SK-N-SH (cell line): ENCODE results near the gene MFAP3L. TPM values are rescaled to one million over a fixed set of nuclear protein-coding genes. Genes with fewer than 3 reads are reported as not detected.
A peak's percentile ranks its signal among the peaks of the same experiment; 100 is the strongest.

Experiments used
- CTCF ChIA-PET: fragments of 300-600, 350-600 bp; formaldehyde crosslinking; extraction: SDS; loops from one replicate; lab custom pipeline; 2021; lab: Yijun Ruan, JAX
- POLR2A ChIA-PET: fragments of 350-600 bp; sonication (Branson Sonifier 250); formaldehyde crosslinking; extraction: SDS; loops from one replicate; lab custom pipeline; 2020; ENCODE audit warnings: antibody characterized with exemption, inconsistent platforms; lab: Yijun Ruan, JAX
- DNase-seq: peaks from one replicate; pipeline ENCODE4 v3.0.0; 2012
- H2AFZ ChIP-seq: fragments of 200-600 bp; sonication (generic); 2 replicates; pipeline ENCODE4 v1.8.1; 2016; ENCODE audit warnings: antibody characterized with exemption, mild to moderate bottlenecking, low read depth
- H3F3A ChIP-seq: fragments of 200-600 bp; sonication (generic); replicated peaks from 2 replicates; pipeline ENCODE3; 2016; ENCODE audit warnings: antibody characterized with exemption, mild to moderate bottlenecking; ENCODE audit not compliant: insufficient read depth
- H3K27ac ChIP-seq, 2 experiments: fragments of 200-500 bp in 1 of 2; fragments of 200-600 bp in 1 of 2; sonication (Bioruptor generic) in 1 of 2; sonication (generic), shearing (Covaris generic) in 1 of 2; 2 replicates each; pipeline versions ENCODE4 v1.5.1 to v1.6.1; 2014 to 2016; ENCODE audit warnings: low read depth in 2 of 2, inconsistent platforms in 1 of 2, low read length in 1 of 2, mild to moderate bottlenecking in 1 of 2, mixed read lengths in 1 of 2
- H3K27me3 ChIP-seq: fragments of 200-600 bp; sonication (generic), shearing (Covaris generic); 2 replicates; pipeline ENCODE4 v1.6.1; 2016; ENCODE audit warnings: mixed run types; ENCODE audit not compliant: insufficient read depth
- H3K36me3 ChIP-seq, 2 experiments: fragments of 200-500 bp in 1 of 2; fragments of 200-600 bp in 1 of 2; sonication (Bioruptor generic) in 1 of 2; sonication (generic) in 1 of 2; replicated peaks in 1 of 2; 2 replicates each; pipeline versions ENCODE3 to v1.5.1; 2014 to 2016; ENCODE audit warnings: low read length in 1 of 2, mild to moderate bottlenecking in 1 of 2; ENCODE audit not compliant: insufficient read depth in 2 of 2, control insufficient read depth in 1 of 2
- H3K4me1 ChIP-seq, 2 experiments: fragments of 200-500 bp in 1 of 2; fragments of 200-600 bp in 1 of 2; sonication (Bioruptor generic) in 1 of 2; sonication (generic), shearing (Covaris generic) in 1 of 2; 2 replicates each; pipeline versions ENCODE4 v1.5.1 to v1.6.1; 2014 to 2016; ENCODE audit warnings: low read depth in 1 of 2, low read length in 1 of 2, mixed run types in 1 of 2; ENCODE audit not compliant: insufficient read depth in 2 of 2, control insufficient read depth in 1 of 2
- H3K4me2 ChIP-seq: fragments of 200-600 bp; sonication (generic), shearing (Covaris generic); 2 replicates; pipeline ENCODE4 v1.6.1; 2017; ENCODE audit warnings: mixed run types
- H3K4me3 ChIP-seq, 2 experiments: fragments of 200-500 bp in 1 of 2; fragments of 200-600 bp in 1 of 2; sonication (Bioruptor generic) in 1 of 2; sonication (generic), shearing (Covaris generic) in 1 of 2; 2 replicates each; pipeline versions ENCODE4 v1.5.1 to v1.8.1; 2014 to 2016; ENCODE audit warnings: low read depth in 2 of 2, inconsistent platforms in 1 of 2, low read length in 1 of 2, mild to moderate bottlenecking in 1 of 2, mixed read lengths in 1 of 2, moderate library complexity in 1 of 2
- H3K79me2 ChIP-seq: fragments of 200-600 bp; sonication (generic); 2 replicates; pipeline ENCODE4 v1.8.1; 2017; ENCODE audit warnings: mild to moderate bottlenecking; ENCODE audit not compliant: insufficient read depth
- H3K9ac ChIP-seq: fragments of 200-600 bp; sonication (generic); 2 replicates; pipeline ENCODE4 v1.6.1; 2017; ENCODE audit warnings: mixed run types
- H3K9me2 ChIP-seq: fragments of 200-600 bp; sonication (generic); 2 replicates; pipeline ENCODE4 v1.6.1; 2017; ENCODE audit warnings: mixed run types
- H3K9me3 ChIP-seq: fragments of 200-600 bp; sonication (generic); 2 replicates; pipeline ENCODE4 v1.6.1; 2017; ENCODE audit warnings: mixed run types, mild to moderate bottlenecking, moderate library complexity
- H4K20me1 ChIP-seq: fragments of 200-600 bp; sonication (generic); 2 replicates; pipeline ENCODE4 v1.6.1; 2017; ENCODE audit warnings: mild to moderate bottlenecking, mixed run types; ENCODE audit not compliant: insufficient read depth
- EP300 ChIP-seq, 2 experiments: IDR thresholded peaks; 2 replicates each; pipeline versions ENCODE4 v1.4.0 to v1.6.1; 2012; ENCODE audit warnings: borderline replicate concordance in 1 of 2, low read depth in 1 of 2, low read length in 1 of 2
- EZH2phosphoT487 ChIP-seq: fragments of 200-600 bp; sonication (generic); IDR thresholded peaks from 2 replicates; pipeline ENCODE4 v1.6.1; 2017; ENCODE audit warnings: low read depth, mixed run types, mild to moderate bottlenecking, antibody characterized with exemption, moderate library complexity, borderline replicate concordance
- FOXJ3 ChIP-seq: sonication (generic); formaldehyde crosslinking; IDR thresholded peaks from 2 replicates; pipeline ENCODE4 v1.5.1; 2020; ENCODE audit warnings: mild to moderate bottlenecking, missing genetic modification reagents
- GABPA ChIP-seq: IDR thresholded peaks from 2 replicates; pipeline ENCODE4 v1.4.0; 2012; ENCODE audit warnings: low read depth, mild to moderate bottlenecking
- GATA2 ChIP-seq: sonication (generic); formaldehyde crosslinking; IDR thresholded peaks from 2 replicates; pipeline ENCODE4 v1.5.0; 2020; ENCODE audit warnings: mild to moderate bottlenecking, missing genetic modification reagents
- MXI1 ChIP-seq: IDR thresholded peaks from 2 replicates; pipeline ENCODE4 v1.6.1; 2012; ENCODE audit warnings: mild to moderate bottlenecking, low read depth, low read length, improper control_type of control experiment
- NFIC ChIP-seq: IDR thresholded peaks from 2 replicates; pipeline ENCODE4 v1.4.0; 2012; ENCODE audit warnings: borderline replicate concordance
- NRF1 ChIP-seq: IDR thresholded peaks from 2 replicates; pipeline ENCODE4 v1.6.1; 2012; ENCODE audit warnings: low read depth, mild to moderate bottlenecking, low read length
- POLR2AphosphoS5 ChIP-seq: IDR thresholded peaks from 2 replicates; pipeline ENCODE4 v1.6.1; 2012; ENCODE audit warnings: low read depth, low read length
- RCOR1 ChIP-seq: fragments of 150-350 bp; IDR thresholded peaks from 2 replicates; pipeline ENCODE4 v1.6.1; 2017; ENCODE audit warnings: antibody characterized with exemption, low read length
- RXRA ChIP-seq: IDR thresholded peaks from 2 replicates; pipeline ENCODE4 v1.4.0; 2012; ENCODE audit warnings: low read depth, mild to moderate bottlenecking, borderline replicate concordance
- SIN3A ChIP-seq: IDR thresholded peaks from 2 replicates; pipeline ENCODE4 v1.6.1; 2012; ENCODE audit warnings: low read depth, mild to moderate bottlenecking, low read length, moderate library complexity, borderline replicate concordance
- SMC3 ChIP-seq: IDR thresholded peaks from 2 replicates; pipeline ENCODE4 v1.6.1; 2012; ENCODE audit warnings: low read depth, low read length, improper control_type of control experiment
- TAF1 ChIP-seq: IDR thresholded peaks from 2 replicates; pipeline ENCODE4 v1.6.1; 2012; ENCODE audit warnings: low read depth, mild to moderate bottlenecking, low read length, moderate library complexity, borderline replicate concordance
- TEAD4 ChIP-seq: IDR thresholded peaks from 2 replicates; pipeline ENCODE4 v1.4.0; 2012; ENCODE audit warnings: mild to moderate bottlenecking, borderline replicate concordance; ENCODE audit not compliant: insufficient read depth
- USF1 ChIP-seq: IDR thresholded peaks from 2 replicates; pipeline ENCODE4 v1.4.0; 2012; ENCODE audit warnings: low read depth, borderline replicate concordance
- YY1 ChIP-seq: IDR thresholded peaks from 2 replicates; pipeline ENCODE4 v1.4.0; 2012; ENCODE audit warnings: low read depth, mild to moderate bottlenecking
- WGBS: methylation state at CpG from one replicate; pipeline ENCODE4 v1.1.6; 2017; ENCODE audit warnings: low lambda C conversion rate; 5-methylcytosine and 5-hydroxymethylcytosine counted together
- polyA plus RNA-seq, 3 experiments: library from polyadenylated mRNA; depleted of rRNA; stranded (reverse); fragments of >200 nt; gene quantifications; 2 replicates each; pipeline ENCODE4 v1.2.3, GENCODE V29; 2012
- TF ChIP-seq, protein P1 (sequence below): IDR thresholded peaks from 2 replicates; pipeline ENCODE4 v1.4.0; 2012; ENCODE audit warnings: low read depth
- TF ChIP-seq, protein P2 (sequence below): fragments of 150-350 bp; IDR thresholded peaks from 2 replicates; pipeline ENCODE4 v1.6.1; 2016; ENCODE audit warnings: mild to moderate bottlenecking, low read depth, low read length
- TF ChIP-seq, protein P3 (sequence below): IDR thresholded peaks from 2 replicates; pipeline ENCODE4; 2012

The MFAP3L gene
- polyA plus RNA-seq, 1 of the 3 experiments (the other 2 are of a cell fraction) = 5.4 TPM

- H3K9me3 ChIP-seq = no peaks in the 10 kb centered on the region
- no peaks in the 10 kb centered on the region for H4K20me1 ChIP-seq
- H3F3A ChIP-seq = peaks cover 5% of the 10 kb centered on the region
- WGBS = 76% methylated on average over 5 of the region's 5 CpGs
- H2AFZ ChIP-seq = peak overlapping the region; percentile 57; the same call in 1 of the 2 replicates
- DNase-seq = no peak
- H3K9me2 ChIP-seq = no peaks in the 10 kb centered on the region
- CTCF ChIA-PET = no interaction called here
- no peak overlapping the region for H3K9ac ChIP-seq
- no peak overlapping the region for H3K4me2 ChIP-seq
- peaks cover 0 to 7% of the 10 kb centered on the region in 2 experiments; a peak in 1 of 4 replicates for H3K4me1 ChIP-seq
- H3K4me3 ChIP-seq = no peak overlapping the region
- H3K27ac ChIP-seq = no peak overlapping the region
- no peaks in the 10 kb centered on the region for H3K36me3 ChIP-seq
- POLR2A ChIA-PET = no interaction called here
- no peaks in the 10 kb centered on the region for H3K79me2 ChIP-seq
- no peak for TF ChIP-seq EP300 (IDR thresholded peaks at IDR 0.05; ENCODE audit: borderline replicate concordance in 1 of 2, low read depth in 1 of 2, low read length in 1 of 2)
- no peak for TF ChIP-seq EZH2phosphoT487
- TF ChIP-seq RCOR1 = no peak
- TF ChIP-seq, protein P1, sequence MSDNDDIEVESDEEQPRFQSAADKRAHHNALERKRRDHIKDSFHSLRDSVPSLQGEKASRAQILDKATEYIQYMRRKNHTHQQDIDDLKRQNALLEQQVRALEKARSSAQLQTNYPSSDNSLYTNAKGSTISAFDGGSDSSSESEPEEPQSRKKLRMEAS = no peak
- TF ChIP-seq GABPA = no peak
- no peak for TF ChIP-seq RXRA
- no peak for TF ChIP-seq SMC3
- TF ChIP-seq TEAD4 = no peak
- no peak for TF ChIP-seq FOXJ3 (CRISPR knock-in tag)
- no peak for TF ChIP-seq SIN3A
- TF ChIP-seq POLR2AphosphoS5 = no peak
- no peak for TF ChIP-seq MXI1
- TF ChIP-seq, protein P2, sequence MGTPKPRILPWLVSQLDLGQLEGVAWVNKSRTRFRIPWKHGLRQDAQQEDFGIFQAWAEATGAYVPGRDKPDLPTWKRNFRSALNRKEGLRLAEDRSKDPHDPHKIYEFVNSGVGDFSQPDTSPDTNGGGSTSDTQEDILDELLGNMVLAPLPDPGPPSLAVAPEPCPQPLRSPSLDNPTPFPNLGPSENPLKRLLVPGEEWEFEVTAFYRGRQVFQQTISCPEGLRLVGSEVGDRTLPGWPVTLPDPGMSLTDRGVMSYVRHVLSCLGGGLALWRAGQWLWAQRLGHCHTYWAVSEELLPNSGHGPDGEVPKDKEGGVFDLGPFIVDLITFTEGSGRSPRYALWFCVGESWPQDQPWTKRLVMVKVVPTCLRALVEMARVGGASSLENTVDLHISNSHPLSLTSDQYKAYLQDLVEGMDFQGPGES = no peak
- no peak for TF ChIP-seq USF1
- TF ChIP-seq NFIC = no peak
- TF ChIP-seq GATA2 = no peak
- no peak for TF ChIP-seq NRF1
- no peak for TF ChIP-seq TAF1
- no peak for TF ChIP-seq YY1
- TF ChIP-seq, protein P3, sequence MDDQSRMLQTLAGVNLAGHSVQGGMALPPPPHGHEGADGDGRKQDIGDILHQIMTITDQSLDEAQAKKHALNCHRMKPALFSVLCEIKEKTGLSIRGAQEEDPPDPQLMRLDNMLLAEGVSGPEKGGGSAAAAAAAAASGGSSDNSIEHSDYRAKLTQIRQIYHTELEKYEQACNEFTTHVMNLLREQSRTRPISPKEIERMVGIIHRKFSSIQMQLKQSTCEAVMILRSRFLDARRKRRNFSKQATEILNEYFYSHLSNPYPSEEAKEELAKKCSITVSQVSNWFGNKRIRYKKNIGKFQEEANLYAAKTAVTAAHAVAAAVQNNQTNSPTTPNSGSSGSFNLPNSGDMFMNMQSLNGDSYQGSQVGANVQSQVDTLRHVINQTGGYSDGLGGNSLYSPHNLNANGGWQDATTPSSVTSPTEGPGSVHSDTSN = no peak
- no peaks in the 10 kb centered on the region for H3K27me3 ChIP-seq
These were observed 69.9 kb downstream of the MFAP3L start for GRCh38 chr4:169956091-169956843.
